ENCODE results near the gene C4orf50.

DNA sequence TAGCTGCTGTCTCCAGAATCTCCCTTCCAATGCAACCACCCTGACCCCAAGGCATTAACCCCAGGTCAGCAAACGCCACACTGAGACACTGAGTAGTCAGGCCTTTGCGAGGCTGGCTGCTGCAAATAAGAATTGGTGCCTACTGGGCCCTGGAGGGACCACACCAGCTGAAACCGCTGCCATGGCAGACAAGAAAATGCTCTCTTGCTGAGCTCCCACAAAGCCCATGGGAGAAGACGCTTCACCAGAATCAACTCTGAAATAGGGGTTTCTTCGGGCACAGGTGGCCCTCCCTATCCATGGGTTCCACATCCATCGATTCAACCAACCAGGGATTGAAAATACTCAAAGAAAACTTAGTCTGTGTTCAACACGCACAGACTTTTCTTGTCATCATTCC lies 98.7 kb downstream of the C4orf50 start:
- TF ChIP-seq CTCF (IDR thresholded peaks at IDR 0.05) (no peak), POLR2A (IDR thresholded peaks at IDR 0.05) (no peak)

Data from heart left ventricle (tissue), 13 donors.